B cell (primary cell): ENCODE measurements around the gene RASL11A.
"Not testable (repeated sequence)": the region's sequence is repeated elsewhere in the genome, so short reads cannot be mapped to it uniquely, and the experiment has no call there.

Experiments used
- CTCF ChIP-seq: fragments of 200-600 bp; IDR thresholded peaks from one replicate; pipeline ENCODE4 v1.8.0; 2022; ENCODE audit warnings: antibody characterized with exemption, mild to moderate bottlenecking
- EZH2 ChIP-seq: IDR thresholded peaks from 2 replicates; pipeline ENCODE4 v1.6.1; 2012; ENCODE audit warnings: borderline replicate concordance, low read depth, mild to moderate bottlenecking, moderate library complexity, low read length; ENCODE audit not compliant: insufficient read depth, poor library complexity, severe bottlenecking

DNA sequence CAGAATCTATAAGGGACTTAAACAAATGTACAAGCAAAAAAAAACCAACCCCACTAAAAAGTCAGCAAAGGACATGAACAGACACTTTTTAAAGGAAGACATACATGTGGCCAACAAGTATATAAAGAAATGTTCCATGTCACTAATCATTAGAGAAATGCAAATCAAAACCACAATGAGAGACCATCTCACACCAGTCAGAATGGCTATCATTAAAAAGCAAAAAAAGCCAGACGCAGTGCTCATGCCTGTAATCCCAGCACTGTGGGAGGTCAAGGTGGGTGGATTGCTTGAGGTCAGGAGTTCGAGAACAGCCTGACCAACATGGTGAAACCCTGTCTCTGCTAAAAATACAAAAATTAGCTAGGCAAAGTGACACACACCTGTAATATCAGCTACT, 48.5 kb upstream of the RASL11A start:
- TF ChIP-seq CTCF, EZH2: not testable (repeated sequence)
